ENCODE measurements around the gene IL11RA.
"Not testable (repeated sequence)": the region's sequence is repeated elsewhere in the genome, so short reads cannot be mapped to it uniquely, and the experiment has no call there.

The IL11RA gene

GRCh38 chr9:34628656-34629490 is 23.1 kb upstream of the IL11RA start, which contains the start of gene ARID3C:
TSS of gene ARID3C (minus strand) at chr9:34629066. CDS start at chr9:34628014, 1,052 bp downstream.
- H3K4me3 ChIP-seq = peak within 1 kb of the TSS; percentile 2 to 42 (median 14)

GRCh38 chr9:34629491-34629808 is 22.5 kb upstream of the IL11RA start:
- H3K27ac ChIP-seq = no peak overlapping the region
- H3K4me3 ChIP-seq = no peak overlapping the region

More at GRCh38 chr9:34628656-34629490, 23.1 kb upstream of the IL11RA start, which contains the start of gene ARID3C:
- no peak within 1 kb of the TSS for H3K27ac ChIP-seq

- Histone ChIP-seq H3K4me3 (no peak overlapping the region), H3K27ac (no peak overlapping the region)
Observed at GRCh38 chr9:34630402-34631154, 21.4 kb upstream of the IL11RA start.

GRCh38 chr9:34633166-34633565 is 18.8 kb upstream of the IL11RA start:
- H3K27ac ChIP-seq = peak overlapping the region in 1 of 21 experiments; percentile 1
- H3K4me3 ChIP-seq = no peak overlapping the region

- no peak overlapping the region for H3K4me3 ChIP-seq
- peak overlapping the region in 1 of 21 experiments; percentile 1 for H3K27ac ChIP-seq
Observed at GRCh38 chr9:34633851-34634550, 18.0 kb upstream of the IL11RA start.

- no peak overlapping the region for H3K27ac ChIP-seq
- H3K4me3 ChIP-seq = no peak overlapping the region
Observed at GRCh38 chr9:34634551-34635248, 17.3 kb upstream of the IL11RA start.

GRCh38 chr9:34635556-34635955 is 16.4 kb upstream of the IL11RA start:
- Histone ChIP-seq H3K27ac (no peak overlapping the region), H3K4me3 (no peak overlapping the region)

- peak overlapping the region; percentile 48 to 85 (median 69) for H3K4me3 ChIP-seq
- H3K27ac ChIP-seq = peak overlapping the region; percentile 3 to 92 (median 87)
Observed at GRCh38 chr9:34636791-34637355, 15.1 kb upstream of the IL11RA start.

- Histone ChIP-seq H3K27ac (peak within 1 kb of the TSS; percentile 3 to 92 (median 87)), H3K4me3 (peak within 1 kb of the TSS; percentile 48 to 85 (median 69))
Observed at GRCh38 chr9:34637356-34638137, 14.4 kb upstream of the IL11RA start, which contains the start of gene SIGMAR1. TSS of gene SIGMAR1 (minus strand) at chr9:34637787. CDS start at chr9:34637697, 90 bp downstream.

GRCh38 chr9:34638138-34638445 is 13.9 kb upstream of the IL11RA start:
- Histone ChIP-seq H3K4me3 (peak overlapping the region; percentile 48 to 85 (median 69)), H3K27ac (peak overlapping the region in 20 of 21 experiments; percentile 73 to 92 (median 88))

GRCh38 chr9:34639322-34639721 is 12.7 kb upstream of the IL11RA start:
- H3K4me3 ChIP-seq, H3K27ac ChIP-seq: not testable (repeated sequence)

GRCh38 chr9:34642679-34643078 is 9.3 kb upstream of the IL11RA start:
- no peak overlapping the region for H3K27ac ChIP-seq
- no peak overlapping the region for H3K4me3 ChIP-seq

GRCh38 chr9:34644766-34645314 is 7.1 kb upstream of the IL11RA start:
- Histone ChIP-seq H3K27ac (no peak overlapping the region), H3K4me3 (no peak overlapping the region)

- peak within 1 kb of the TSS; percentile 53 to 71 (median 63) for H3K4me3 ChIP-seq
- peak within 1 kb of the TSS; percentile 26 to 92 (median 85) for H3K27ac ChIP-seq
Observed at GRCh38 chr9:34646211-34647083, 5.5 kb upstream of the IL11RA start, which contains the start of gene GALT. TSS of gene GALT (plus strand) at chr9:34646675. CDS start at chr9:34646705, 30 bp downstream.

- Histone ChIP-seq H3K27ac (peak overlapping the region; percentile 2 to 92 (median 85)), H3K4me3 (peak overlapping the region; percentile 53 to 71 (median 63))
Observed at GRCh38 chr9:34647084-34647403, 4.9 kb upstream of the IL11RA start.

GRCh38 chr9:34647651-34648050 is 4.3 kb upstream of the IL11RA start:
- Histone ChIP-seq H3K4me3 (peak overlapping the region; percentile 53 to 71 (median 63)), H3K27ac (peak overlapping the region in 20 of 21 experiments; percentile 70 to 92 (median 86))

- Histone ChIP-seq H3K4me3 (peak overlapping the region in 1 of 7 experiments; percentile 65), H3K27ac (peak overlapping the region in 5 of 21 experiments; percentile 78 to 92 (median 87))
Observed at GRCh38 chr9:34648673-34649072, 3.3 kb upstream of the IL11RA start.
